ENCODE results near the gene COL15A1. TPM values are rescaled to one million over a fixed set of nuclear protein-coding genes. Genes with fewer than 3 reads are reported as not detected.

COL15A1 gene
- total RNA-seq, 1 donor from 2014 or later, result 0.05 TPM

DNA sequence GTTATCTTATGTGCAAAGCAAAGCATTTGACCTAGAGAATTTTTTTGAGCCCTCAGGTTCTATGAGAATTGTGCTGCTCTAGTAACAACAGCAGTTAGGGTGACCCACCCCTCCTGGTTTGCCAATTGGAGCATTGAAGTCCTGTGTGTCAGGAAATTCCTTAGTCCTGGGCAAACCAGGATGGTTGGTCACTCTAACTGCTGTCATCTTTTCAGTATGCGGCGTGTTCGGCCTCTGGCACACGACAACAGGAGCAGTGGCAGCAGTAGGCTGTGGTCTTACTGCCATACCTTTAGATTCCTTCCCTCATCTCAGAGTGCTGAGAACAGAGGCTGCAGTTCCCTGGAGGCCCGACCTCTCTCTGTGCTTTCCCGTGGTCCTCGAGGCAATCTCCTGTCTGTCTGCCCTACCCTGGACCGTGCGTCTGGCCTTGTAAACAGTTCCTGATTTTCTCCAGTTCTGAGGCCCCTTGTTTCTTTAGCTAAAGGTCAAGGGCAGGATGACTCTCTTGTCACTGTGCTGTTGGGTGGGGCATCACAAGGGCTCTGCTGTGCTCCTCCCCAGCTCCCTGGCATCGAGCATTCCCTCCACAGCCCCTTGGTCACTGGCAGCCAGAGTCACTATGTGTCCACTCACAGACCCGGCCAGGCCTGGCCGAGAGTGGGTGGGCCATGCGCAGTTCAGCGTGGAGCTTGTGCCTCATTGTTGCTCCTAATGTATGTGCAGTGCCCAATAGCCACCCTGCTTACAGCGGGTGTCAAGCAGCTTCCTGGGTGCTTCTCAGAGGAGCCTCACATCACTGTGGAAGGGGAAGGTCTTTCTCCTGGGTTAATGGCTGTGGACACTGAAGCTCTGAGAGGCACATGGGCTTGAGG lies 18.5 kb upstream of the COL15A1 start:
- intact Hi-C loops (cut with micrococcal nuclease), result no loop called here
- no peak overlapping the region for H3K4me3 Mint-ChIP-seq
- peaks cover 9% of the 10 kb centered on the region for H3K27me3 Mint-ChIP-seq
- DNase-seq, result no peak
- no peaks in the 10 kb centered on the region for H3K9me3 Mint-ChIP-seq
- no peak overlapping the region for H3K27ac Mint-ChIP-seq
- peaks cover 3% of the 10 kb centered on the region for H3K4me1 Mint-ChIP-seq
- no peaks in the 10 kb centered on the region for H3K36me3 Mint-ChIP-seq (ENCODE audit: low read depth)

DNA sequence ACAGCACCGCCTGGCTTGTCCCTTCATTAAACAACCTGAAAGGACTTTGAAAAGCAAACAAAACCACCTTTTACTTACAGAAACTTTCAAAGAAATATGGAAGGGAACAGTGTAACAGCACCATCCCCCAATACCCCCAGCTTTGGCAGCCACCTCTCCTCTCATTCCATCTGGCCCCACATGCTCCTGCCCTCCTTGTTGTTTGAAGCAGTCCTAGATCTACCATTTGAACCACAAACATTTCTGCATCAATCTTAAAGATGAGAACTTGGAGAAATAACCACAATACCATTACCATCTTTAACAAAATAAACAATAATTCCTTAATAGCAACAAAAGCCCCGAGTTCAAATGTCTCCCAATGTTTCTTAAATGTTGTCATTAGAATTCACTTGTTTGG lies 17.8 kb upstream of the COL15A1 start:
- Mint-ChIP-seq H3K36me3 (ENCODE audit: low read depth) (no peaks in the 10 kb centered on the region), H3K27me3 (peaks cover 9% of the 10 kb centered on the region), H3K9me3 (no peaks in the 10 kb centered on the region), H3K27ac (no peak overlapping the region), H3K4me3 (no peak overlapping the region), H3K4me1 (peaks cover 3% of the 10 kb centered on the region)
- intact Hi-C loops (cut with micrococcal nuclease), result no loop called here
- DNase-seq, result no peak

GRCh38 chr9:98927724-98928123 lies 16.0 kb upstream of the COL15A1 start:
- no peaks in the 10 kb centered on the region for H3K9me3 Mint-ChIP-seq
- H3K4me3 Mint-ChIP-seq, result no peak overlapping the region
- intact Hi-C loops (cut with micrococcal nuclease), result no loop called here
- peaks cover 9% of the 10 kb centered on the region for H3K27me3 Mint-ChIP-seq
- no peaks in the 10 kb centered on the region for H3K36me3 Mint-ChIP-seq (ENCODE audit: low read depth)
- DNase-seq, result no peak
- H3K4me1 Mint-ChIP-seq, result peaks cover 3% of the 10 kb centered on the region
- H3K27ac Mint-ChIP-seq, result no peak overlapping the region

DNA sequence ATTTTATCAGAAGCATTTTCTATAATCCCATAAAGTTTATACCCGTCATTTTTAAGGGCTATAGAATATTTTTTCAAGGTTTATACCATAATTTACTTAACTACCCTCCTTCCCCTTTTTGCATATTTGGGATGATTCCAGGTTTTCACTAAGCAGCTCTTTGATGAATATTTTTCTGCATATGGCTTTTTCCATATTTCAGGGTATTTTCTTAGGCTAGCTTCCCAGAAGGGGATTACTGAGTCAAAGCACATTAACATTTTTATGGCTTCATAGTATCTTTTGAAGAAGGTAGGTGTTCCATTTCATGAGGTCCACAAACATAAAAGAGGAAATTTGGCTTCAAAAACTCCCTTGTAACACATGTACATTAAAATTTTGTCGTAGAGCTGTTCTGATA lies 14.6 kb upstream of the COL15A1 start:
- no peaks in the 10 kb centered on the region for H3K36me3 Mint-ChIP-seq (ENCODE audit: low read depth)
- intact Hi-C loops (cut with micrococcal nuclease), result no loop called here
- no peak overlapping the region for H3K4me3 Mint-ChIP-seq
- no peaks in the 10 kb centered on the region for H3K4me1 Mint-ChIP-seq
- H3K27ac Mint-ChIP-seq, result no peak overlapping the region
- DNase-seq, result no peak
- no peaks in the 10 kb centered on the region for H3K9me3 Mint-ChIP-seq
- peaks cover 9% of the 10 kb centered on the region for H3K27me3 Mint-ChIP-seq

GRCh38 chr9:98929895-98930341 lies 13.8 kb upstream of the COL15A1 start:
- intact Hi-C loops (cut with micrococcal nuclease), result no loop called here
- no peaks in the 10 kb centered on the region for H3K9me3 Mint-ChIP-seq
- DNase-seq, result no peak
- no peak overlapping the region for H3K4me3 Mint-ChIP-seq
- no peaks in the 10 kb centered on the region for H3K36me3 Mint-ChIP-seq (ENCODE audit: low read depth)
- no peaks in the 10 kb centered on the region for H3K4me1 Mint-ChIP-seq
- no peak overlapping the region for H3K27ac Mint-ChIP-seq
- H3K27me3 Mint-ChIP-seq, result peaks cover 11% of the 10 kb centered on the region

DNA sequence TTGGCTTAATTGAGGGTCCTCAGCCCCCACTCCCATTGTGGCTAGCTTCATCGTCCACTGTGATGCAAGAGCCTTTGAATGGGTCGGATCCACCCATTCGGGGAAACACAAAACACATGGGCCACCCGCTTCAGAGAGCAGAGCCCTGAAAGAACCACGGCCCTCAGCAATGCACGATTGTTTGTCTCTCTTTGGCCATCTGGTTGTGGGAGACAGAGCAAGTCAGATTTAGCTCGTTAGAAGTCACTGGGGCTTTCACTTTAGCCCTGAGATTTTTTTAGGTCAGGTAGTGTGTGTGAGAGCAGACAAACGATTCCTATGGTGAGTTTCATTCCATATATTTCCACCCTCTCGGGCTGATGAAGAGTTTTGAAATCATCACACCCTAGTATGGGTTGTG lies 12.9 kb upstream of the COL15A1 start:
- no peak overlapping the region for H3K4me3 Mint-ChIP-seq
- H3K4me1 Mint-ChIP-seq, result no peaks in the 10 kb centered on the region
- H3K36me3 Mint-ChIP-seq (ENCODE audit: low read depth), result no peaks in the 10 kb centered on the region
- no peaks in the 10 kb centered on the region for H3K9me3 Mint-ChIP-seq
- H3K27ac Mint-ChIP-seq, result no peak overlapping the region
- peaks cover 14% of the 10 kb centered on the region for H3K27me3 Mint-ChIP-seq
- intact Hi-C loops (cut with micrococcal nuclease), result no loop called here
- no peak for DNase-seq

DNA sequence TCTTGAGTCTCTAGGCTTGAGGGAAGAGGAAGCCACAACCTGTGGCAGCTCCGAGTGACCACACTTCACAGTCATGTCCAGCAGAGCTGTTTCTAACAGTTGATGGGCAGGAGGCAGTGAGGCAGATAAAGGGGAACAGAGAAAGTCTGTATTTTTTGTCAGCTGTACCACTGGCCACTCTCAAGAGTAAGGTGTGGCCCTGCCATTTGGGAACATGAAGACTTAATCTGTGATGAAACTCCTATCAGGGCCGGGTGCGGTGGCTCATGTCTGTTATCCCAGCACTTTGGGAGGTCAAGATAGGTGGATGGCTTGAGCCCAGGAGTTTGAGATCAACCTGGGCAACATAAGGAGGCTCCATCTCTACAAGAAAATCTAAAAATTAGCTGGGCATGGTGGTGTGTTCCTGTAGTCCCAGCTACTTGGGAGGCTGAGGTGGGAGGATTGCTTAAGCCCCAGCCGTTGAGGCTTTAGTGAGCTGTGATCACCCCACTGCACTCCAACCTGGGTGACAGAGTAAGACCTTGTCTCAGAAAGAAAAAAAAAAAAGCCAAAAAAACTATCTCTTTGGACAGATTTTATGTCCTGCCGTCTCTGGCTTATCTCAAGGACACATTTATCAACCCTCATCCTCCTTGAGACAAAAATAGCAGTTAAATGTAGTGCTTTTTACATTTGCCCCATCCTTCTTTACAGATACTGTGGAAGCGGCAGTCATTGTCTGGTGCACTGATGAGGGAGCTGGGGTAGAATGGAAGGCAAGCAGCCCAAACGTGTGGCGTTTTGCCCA lies 11.9 kb upstream of the COL15A1 start:
- H3K27ac Mint-ChIP-seq, result no peak overlapping the region
- peaks cover 18% of the 10 kb centered on the region for H3K27me3 Mint-ChIP-seq
- H3K9me3 Mint-ChIP-seq, result no peaks in the 10 kb centered on the region
- no peak for DNase-seq
- H3K4me1 Mint-ChIP-seq, result no peaks in the 10 kb centered on the region
- no peak overlapping the region for H3K4me3 Mint-ChIP-seq
- intact Hi-C loops (cut with micrococcal nuclease), result no loop called here
- no peaks in the 10 kb centered on the region for H3K36me3 Mint-ChIP-seq (ENCODE audit: low read depth)

DNA sequence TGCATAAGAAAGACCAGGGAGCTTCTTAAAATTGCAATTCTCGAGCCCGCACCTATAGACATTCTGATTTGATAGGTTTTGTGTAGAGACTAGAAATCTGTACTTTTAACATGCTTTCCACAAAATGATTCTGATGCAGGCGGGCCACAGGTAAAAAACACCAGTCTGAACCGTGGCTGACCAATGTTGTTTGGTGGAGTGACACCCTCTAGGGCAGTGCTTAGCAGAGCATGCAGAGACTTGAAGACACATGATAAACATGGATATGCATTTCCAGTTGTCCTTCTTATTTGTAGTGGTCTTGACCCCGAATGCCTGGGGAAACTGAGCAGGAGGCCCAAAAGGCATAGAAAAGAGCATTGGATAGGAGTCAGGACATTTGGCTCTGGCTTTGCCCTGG lies 10.5 kb upstream of the COL15A1 start:
- H3K27ac Mint-ChIP-seq, result no peak overlapping the region
- intact Hi-C loops (cut with micrococcal nuclease), result no loop called here
- H3K36me3 Mint-ChIP-seq (ENCODE audit: low read depth), result no peaks in the 10 kb centered on the region
- no peaks in the 10 kb centered on the region for H3K4me1 Mint-ChIP-seq
- no peak for DNase-seq
- H3K9me3 Mint-ChIP-seq, result no peaks in the 10 kb centered on the region
- peaks cover 20% of the 10 kb centered on the region for H3K27me3 Mint-ChIP-seq
- no peak overlapping the region for H3K4me3 Mint-ChIP-seq

GRCh38 chr9:98933890-98934289 lies 9.8 kb upstream of the COL15A1 start:
- DNase-seq, result no peak
- H3K27ac Mint-ChIP-seq, result no peak overlapping the region
- H3K36me3 Mint-ChIP-seq (ENCODE audit: low read depth), result no peaks in the 10 kb centered on the region
- H3K4me1 Mint-ChIP-seq, result no peaks in the 10 kb centered on the region
- no peak overlapping the region for H3K4me3 Mint-ChIP-seq
- intact Hi-C loops (cut with micrococcal nuclease), result no loop called here
- H3K9me3 Mint-ChIP-seq, result no peaks in the 10 kb centered on the region
- H3K27me3 Mint-ChIP-seq, result peaks cover 22% of the 10 kb centered on the region

DNA sequence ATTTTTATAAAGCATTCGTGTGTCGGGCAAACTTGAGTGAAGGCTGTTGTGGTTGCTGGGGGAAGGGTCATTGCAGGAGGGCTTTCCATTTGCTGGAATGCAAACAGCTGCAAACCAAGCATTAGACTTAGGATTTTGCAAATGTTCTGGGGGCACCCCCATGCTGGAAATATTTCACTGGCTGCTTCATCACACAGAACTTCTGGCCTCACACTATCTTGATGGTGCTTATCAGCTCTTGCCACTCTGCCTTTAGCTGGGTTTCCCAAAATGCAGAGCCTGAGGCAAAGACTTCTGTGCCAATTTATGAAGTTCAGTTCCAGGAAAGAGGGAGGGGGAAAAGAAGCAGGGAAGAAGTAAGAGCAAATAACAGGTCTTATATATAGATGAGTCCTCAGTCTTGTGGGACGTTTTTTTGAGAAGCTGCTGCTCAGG lies 8.6 kb upstream of the COL15A1 start:
- H3K36me3 Mint-ChIP-seq (ENCODE audit: low read depth), result no peaks in the 10 kb centered on the region
- no peak for DNase-seq
- H3K4me3 Mint-ChIP-seq, result no peak overlapping the region
- H3K4me1 Mint-ChIP-seq, result no peaks in the 10 kb centered on the region
- H3K27me3 Mint-ChIP-seq, result peaks cover 24% of the 10 kb centered on the region
- intact Hi-C loops (cut with micrococcal nuclease), result no loop called here
- no peaks in the 10 kb centered on the region for H3K9me3 Mint-ChIP-seq
- H3K27ac Mint-ChIP-seq, result no peak overlapping the region

- H3K27ac Mint-ChIP-seq, result no peak overlapping the region
- H3K27me3 Mint-ChIP-seq, result peaks cover 64% of the 10 kb centered on the region
- no peak for DNase-seq
- H3K9me3 Mint-ChIP-seq, result no peaks in the 10 kb centered on the region
- H3K4me1 Mint-ChIP-seq, result peaks cover 6% of the 10 kb centered on the region
- intact Hi-C loops (cut with micrococcal nuclease), result no loop called here
- no peak overlapping the region for H3K4me3 Mint-ChIP-seq
- H3K36me3 Mint-ChIP-seq (ENCODE audit: low read depth), result no peaks in the 10 kb centered on the region
These were observed 3.4 kb upstream of the COL15A1 start for GRCh38 chr9:98940276-98940675.

GRCh38 chr9:98941946-98942523 lies 1.7 kb upstream of the COL15A1 start:
- H3K36me3 Mint-ChIP-seq (ENCODE audit: low read depth), result no peaks in the 10 kb centered on the region
- no peaks in the 10 kb centered on the region for H3K9me3 Mint-ChIP-seq
- H3K4me1 Mint-ChIP-seq, result peaks cover 6% of the 10 kb centered on the region
- peaks cover 72% of the 10 kb centered on the region for H3K27me3 Mint-ChIP-seq
- H3K27ac Mint-ChIP-seq, result no peak overlapping the region
- intact Hi-C loops (cut with micrococcal nuclease), result no loop called here
- no peak for DNase-seq
- no peak overlapping the region for H3K4me3 Mint-ChIP-seq

DNA sequence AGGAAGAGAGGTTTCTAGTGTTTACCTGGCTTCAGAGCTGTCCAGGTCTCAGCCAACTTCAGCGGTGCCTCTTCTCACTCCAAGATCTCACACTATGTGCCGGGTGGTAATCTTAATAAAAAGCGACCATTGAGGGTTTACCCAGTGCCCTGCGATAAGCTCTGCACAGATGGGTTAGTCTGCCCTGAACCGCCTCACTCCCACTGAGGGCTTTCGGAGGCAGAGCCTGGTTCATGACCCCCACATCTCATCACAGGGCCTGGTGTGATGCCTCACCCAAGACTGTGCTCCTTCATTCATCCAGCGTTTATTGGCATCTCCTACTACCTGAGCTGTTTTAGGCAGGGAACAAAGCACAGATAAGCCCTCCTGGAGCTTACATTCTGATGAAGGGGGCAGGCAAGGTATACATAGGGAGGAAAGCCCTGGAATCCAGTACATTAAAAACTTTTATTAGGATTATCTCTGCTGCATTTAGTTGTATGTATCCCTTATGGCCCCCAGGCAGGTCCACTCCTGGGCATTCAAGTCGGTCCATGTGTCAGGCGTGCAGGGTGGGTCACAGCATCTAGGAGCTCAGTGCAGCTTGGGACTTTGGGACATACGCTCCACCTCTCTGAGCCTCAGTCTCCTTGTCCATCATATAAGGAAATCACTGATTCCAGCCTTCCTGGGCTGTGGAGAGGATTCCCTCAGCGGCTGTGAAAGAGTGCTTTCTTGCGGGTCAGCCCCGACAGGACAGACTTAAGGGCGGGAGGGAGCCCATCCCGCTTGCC lies 613 bp upstream of the COL15A1 start:
- Mint-ChIP-seq H3K36me3 (ENCODE audit: low read depth) (no peaks in the 10 kb centered on the region), H3K27ac (no peak overlapping the region), H3K9me3 (no peaks in the 10 kb centered on the region), H3K4me1 (peaks cover 6% of the 10 kb centered on the region), H3K27me3 (peaks cover 77% of the 10 kb centered on the region), H3K4me3 (peak overlapping the region; percentile 45)
- intact Hi-C loops (cut with micrococcal nuclease), result no loop called here
- DNase-seq, result no peak

All from activated CD4-positive, alpha-beta T cell treated with anti-CD3 and anti-CD28 coated beads, Interleukin-2, amount 10 ng/mL, durations not matched to agents 24 days and 14 days (primary cell).